WTC11 (cell line): Measurements from ENCODE around the gene SNRPF. TPM values are rescaled to one million over a fixed set of nuclear protein-coding genes. Genes with fewer than 3 reads are reported as not detected.
A peak's percentile ranks its signal among the peaks of the same experiment; 100 is the strongest.

Experiments used
- ATAC-seq: fragments of 200-7000 bp; cut with Tn5 transposase; 2 replicates; pipeline ENCODE4 v1.10.0; 2021; ENCODE audit warnings: mild to moderate bottlenecking, moderate library complexity
- CTCF ChIA-PET: fragments of 300-600 bp; sonication (Branson Sonifier 250); formaldehyde crosslinking; loops from one replicate; lab custom pipeline; 2021; ENCODE audit warnings: antibody characterized with exemption; lab: Charles Lee
- POLR2A ChIA-PET: fragments of 350-600 bp; sonication (Branson Sonifier 250); formaldehyde crosslinking; loops from one replicate; lab custom pipeline; 2021; ENCODE audit warnings: antibody characterized with exemption; lab: Charles Lee
- DNase-seq: peaks from one replicate; pipeline ENCODE4 v3.0.0; 2021; ENCODE audit warnings: low spot score
- H3K27ac Mint-ChIP-seq: 2 replicates; pipeline ENCODE4 v1.8.0; 2021; ENCODE audit warnings: mixed read lengths
- H3K27me3 Mint-ChIP-seq: 2 replicates; pipeline ENCODE4 v1.8.0; 2021; ENCODE audit warnings: low read depth, mild to moderate bottlenecking, moderate library complexity, mixed read lengths
- H3K36me3 Mint-ChIP-seq: 2 replicates; pipeline ENCODE4 v1.8.0; 2021; ENCODE audit warnings: mixed read lengths
- H3K4me1 Mint-ChIP-seq: 2 replicates; pipeline ENCODE4 v1.8.0; 2022; ENCODE audit warnings: mixed read lengths
- H3K4me3 Mint-ChIP-seq: 2 replicates; pipeline ENCODE4 v1.8.0; 2021; ENCODE audit warnings: mild to moderate bottlenecking, moderate library complexity, mixed read lengths
- H3K9me3 Mint-ChIP-seq: 2 replicates; pipeline ENCODE4 v1.8.0; 2021; ENCODE audit warnings: mixed read lengths
- CREM ChIP-seq: sonication (generic); formaldehyde crosslinking; IDR thresholded peaks from 2 replicates; pipeline ENCODE4 v1.8.1; 2022; ENCODE audit warnings: mild to moderate bottlenecking, missing genetic modification reagents, moderate library complexity
- ELF4 ChIP-seq: sonication (generic); formaldehyde crosslinking; IDR thresholded peaks from 2 replicates; pipeline ENCODE4 v1.8.1; 2022; ENCODE audit warnings: low read depth, mild to moderate bottlenecking, moderate library complexity, missing genetic modification reagents
- EMX1 ChIP-seq: fragments of 250-450 bp; sonication (Bioruptor Pico); IDR thresholded peaks from 2 replicates; pipeline ENCODE4 v1.8.0; 2021; ENCODE audit warnings: mild to moderate bottlenecking
- JAZF1 ChIP-seq: fragments of 250-450 bp; sonication (Bioruptor Pico); IDR thresholded peaks from 2 replicates; pipeline ENCODE4 v1.9.0; 2021; ENCODE audit warnings: moderate library complexity, mild to moderate bottlenecking, inconsistent platforms
- KAT7 ChIP-seq: sonication (generic); formaldehyde crosslinking; IDR thresholded peaks from 2 replicates; pipeline ENCODE4 v1.8.1; 2023; ENCODE audit warnings: missing genetic modification reagents, mild to moderate bottlenecking, borderline replicate concordance
- MXD4 ChIP-seq: fragments of 250-450 bp; sonication (Bioruptor Pico); IDR thresholded peaks from 2 replicates; pipeline ENCODE4 v1.8.0; 2021; ENCODE audit warnings: mild to moderate bottlenecking, moderate library complexity, borderline replicate concordance
- NFE2L1 ChIP-seq: sonication (generic); formaldehyde crosslinking; IDR thresholded peaks from 2 replicates; pipeline ENCODE4 v1.8.1; 2023; ENCODE audit warnings: missing genetic modification reagents
- NFYB ChIP-seq: sonication (generic); formaldehyde crosslinking; conservative IDR thresholded peaks from 2 replicates; pipeline ENCODE4 v1.8.0; 2022; ENCODE audit warnings: low read depth, missing genetic modification reagents
- TEAD1 ChIP-seq: sonication (generic); formaldehyde crosslinking; IDR thresholded peaks from 2 replicates; pipeline ENCODE4 v1.8.0; 2022; ENCODE audit warnings: mild to moderate bottlenecking, missing genetic modification reagents
- ZNF317 ChIP-seq: sonication (generic); formaldehyde crosslinking; IDR thresholded peaks from 2 replicates; pipeline ENCODE4 v1.8.1; 2023; ENCODE audit warnings: low read depth, mild to moderate bottlenecking, moderate library complexity, missing genetic modification reagents, borderline replicate concordance
- total RNA-seq: library from RNA; stranded (reverse); gene quantifications from 3 replicates; pipeline ENCODE4 v1.2.3, GENCODE V29; 2021
- TF ChIP-seq, protein P1 (sequence below): sonication (generic); formaldehyde crosslinking; IDR thresholded peaks from 2 replicates; pipeline ENCODE4 v1.8.1; 2023; ENCODE audit warnings: mild to moderate bottlenecking, missing genetic modification reagents, moderate library complexity
- TF ChIP-seq, protein P2 (sequence below): fragments of 250-450 bp; sonication (Bioruptor Pico); IDR thresholded peaks from 2 replicates; pipeline ENCODE4 v1.9.0; 2021; ENCODE audit warnings: mild to moderate bottlenecking, borderline replicate concordance
- TF ChIP-seq, protein P3 (sequence below): fragments of 250-450 bp; sonication (Bioruptor Pico); IDR thresholded peaks from 2 replicates; pipeline ENCODE4 v1.9.0; 2021; ENCODE audit warnings: mild to moderate bottlenecking
- TF ChIP-seq, protein P4 (sequence below): fragments of 250-450 bp; sonication (Bioruptor Pico); IDR thresholded peaks from 2 replicates; pipeline ENCODE4 v1.8.0; 2021; ENCODE audit warnings: mild to moderate bottlenecking
- TF ChIP-seq, protein P5 (sequence below): fragments of 200-600 bp; IDR thresholded peaks from 2 replicates; pipeline ENCODE4 v1.8.0; 2022; ENCODE audit warnings: antibody characterized with exemption
- TF ChIP-seq, protein P6 (sequence below): sonication (generic); formaldehyde crosslinking; IDR thresholded peaks from 2 replicates; pipeline ENCODE4 v1.8.0; 2022; ENCODE audit warnings: mild to moderate bottlenecking, missing genetic modification reagents
- TF ChIP-seq, protein P7 (sequence below): fragments of 250-450 bp; sonication (Bioruptor Pico); IDR thresholded peaks from 2 replicates; pipeline ENCODE4 v1.9.0; 2021; ENCODE audit warnings: moderate library complexity, mild to moderate bottlenecking, inconsistent platforms, borderline replicate concordance
- TF ChIP-seq, protein P8 (sequence below): sonication (generic); formaldehyde crosslinking; IDR thresholded peaks from 2 replicates; pipeline ENCODE4 v1.8.1; 2023; ENCODE audit warnings: mild to moderate bottlenecking, missing genetic modification reagents, borderline replicate concordance

SNRPF gene
- total RNA-seq, 1 experiment from 2014 or later = 75.8 TPM

DNA sequence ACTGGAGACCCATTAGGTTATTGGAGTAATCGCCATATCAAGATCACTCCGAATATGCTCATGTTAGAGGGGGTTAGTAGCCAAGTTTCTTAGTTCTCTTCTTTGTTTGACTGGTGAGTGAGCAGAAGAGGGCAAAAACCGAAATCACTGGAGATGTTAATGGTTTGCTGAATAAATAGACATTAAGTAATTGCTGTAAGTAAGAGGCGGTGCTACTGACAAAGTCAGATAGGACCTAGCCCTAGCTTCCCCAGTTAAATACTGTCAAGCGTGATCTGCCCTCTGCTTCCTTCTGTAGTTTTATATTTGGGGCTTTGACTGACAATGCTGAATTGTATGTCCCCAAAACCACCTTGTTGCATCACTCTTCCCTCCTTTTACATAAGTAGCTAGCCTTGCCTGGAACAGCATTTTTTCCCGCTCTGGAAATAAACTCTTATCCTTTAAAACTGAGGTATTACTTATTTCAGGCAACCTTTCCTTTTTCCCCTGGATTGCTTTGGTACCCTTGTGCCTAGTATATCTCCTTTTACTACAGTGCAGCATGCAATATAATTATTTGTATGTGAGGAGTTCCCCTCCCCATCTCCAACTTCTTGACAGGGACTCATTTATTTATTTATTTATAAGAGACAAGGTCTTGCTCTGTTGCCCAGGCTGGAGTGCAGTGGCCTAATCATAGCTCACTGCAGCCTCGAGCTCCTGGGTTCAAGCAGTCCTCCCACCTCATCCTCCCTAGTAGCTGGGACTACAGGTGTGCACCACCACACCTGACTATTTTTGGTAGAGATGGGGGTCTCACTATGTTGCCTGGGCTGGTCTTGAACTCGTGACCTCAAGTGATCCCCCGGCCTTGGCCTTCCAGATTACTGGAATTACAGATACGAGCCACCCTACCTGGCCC, 1.4 kb downstream of the SNRPF start:
- ATAC-seq = no peak
- ChIA-PET CTCF (interaction anchor here (1.2 kb wide), 1 partner anchor 138 kb away, joined by 6 read pairs; no protein-coding TSS in a partner anchor), POLR2A (no interaction called here)

More for the DNA sequence above, 1.4 kb downstream of the SNRPF start:
- peaks cover 12% of the 10 kb centered on the region for H3K4me1 Mint-ChIP-seq
- DNase-seq = no peak
- TF ChIP-seq, protein P1, sequence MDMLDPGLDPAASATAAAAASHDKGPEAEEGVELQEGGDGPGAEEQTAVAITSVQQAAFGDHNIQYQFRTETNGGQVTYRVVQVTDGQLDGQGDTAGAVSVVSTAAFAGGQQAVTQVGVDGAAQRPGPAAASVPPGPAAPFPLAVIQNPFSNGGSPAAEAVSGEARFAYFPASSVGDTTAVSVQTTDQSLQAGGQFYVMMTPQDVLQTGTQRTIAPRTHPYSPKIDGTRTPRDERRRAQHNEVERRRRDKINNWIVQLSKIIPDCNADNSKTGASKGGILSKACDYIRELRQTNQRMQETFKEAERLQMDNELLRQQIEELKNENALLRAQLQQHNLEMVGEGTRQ (CRISPR knock-in tag) = no peak
- TF ChIP-seq, protein P2, sequence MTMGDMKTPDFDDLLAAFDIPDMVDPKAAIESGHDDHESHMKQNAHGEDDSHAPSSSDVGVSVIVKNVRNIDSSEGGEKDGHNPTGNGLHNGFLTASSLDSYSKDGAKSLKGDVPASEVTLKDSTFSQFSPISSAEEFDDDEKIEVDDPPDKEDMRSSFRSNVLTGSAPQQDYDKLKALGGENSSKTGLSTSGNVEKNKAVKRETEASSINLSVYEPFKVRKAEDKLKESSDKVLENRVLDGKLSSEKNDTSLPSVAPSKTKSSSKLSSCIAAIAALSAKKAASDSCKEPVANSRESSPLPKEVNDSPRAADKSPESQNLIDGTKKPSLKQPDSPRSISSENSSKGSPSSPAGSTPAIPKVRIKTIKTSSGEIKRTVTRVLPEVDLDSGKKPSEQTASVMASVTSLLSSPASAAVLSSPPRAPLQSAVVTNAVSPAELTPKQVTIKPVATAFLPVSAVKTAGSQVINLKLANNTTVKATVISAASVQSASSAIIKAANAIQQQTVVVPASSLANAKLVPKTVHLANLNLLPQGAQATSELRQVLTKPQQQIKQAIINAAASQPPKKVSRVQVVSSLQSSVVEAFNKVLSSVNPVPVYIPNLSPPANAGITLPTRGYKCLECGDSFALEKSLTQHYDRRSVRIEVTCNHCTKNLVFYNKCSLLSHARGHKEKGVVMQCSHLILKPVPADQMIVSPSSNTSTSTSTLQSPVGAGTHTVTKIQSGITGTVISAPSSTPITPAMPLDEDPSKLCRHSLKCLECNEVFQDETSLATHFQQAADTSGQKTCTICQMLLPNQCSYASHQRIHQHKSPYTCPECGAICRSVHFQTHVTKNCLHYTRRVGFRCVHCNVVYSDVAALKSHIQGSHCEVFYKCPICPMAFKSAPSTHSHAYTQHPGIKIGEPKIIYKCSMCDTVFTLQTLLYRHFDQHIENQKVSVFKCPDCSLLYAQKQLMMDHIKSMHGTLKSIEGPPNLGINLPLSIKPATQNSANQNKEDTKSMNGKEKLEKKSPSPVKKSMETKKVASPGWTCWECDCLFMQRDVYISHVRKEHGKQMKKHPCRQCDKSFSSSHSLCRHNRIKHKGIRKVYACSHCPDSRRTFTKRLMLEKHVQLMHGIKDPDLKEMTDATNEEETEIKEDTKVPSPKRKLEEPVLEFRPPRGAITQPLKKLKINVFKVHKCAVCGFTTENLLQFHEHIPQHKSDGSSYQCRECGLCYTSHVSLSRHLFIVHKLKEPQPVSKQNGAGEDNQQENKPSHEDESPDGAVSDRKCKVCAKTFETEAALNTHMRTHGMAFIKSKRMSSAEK = no peak
- TF ChIP-seq, protein P3, sequence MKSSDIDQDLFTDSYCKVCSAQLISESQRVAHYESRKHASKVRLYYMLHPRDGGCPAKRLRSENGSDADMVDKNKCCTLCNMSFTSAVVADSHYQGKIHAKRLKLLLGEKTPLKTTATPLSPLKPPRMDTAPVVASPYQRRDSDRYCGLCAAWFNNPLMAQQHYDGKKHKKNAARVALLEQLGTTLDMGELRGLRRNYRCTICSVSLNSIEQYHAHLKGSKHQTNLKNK (CRISPR knock-in tag) = no peak
- TF ChIP-seq TEAD1 (no peak), JAZF1 (CRISPR knock-in tag) (no peak), ELF4 (CRISPR knock-in tag) (no peak), KAT7 (no peak), NFYB (CRISPR knock-in tag) (no peak), MXD4 (CRISPR knock-in tag) (no peak), ZNF317 (CRISPR knock-in tag) (no peak), EMX1 (CRISPR knock-in tag) (no peak), NFE2L1 (CRISPR knock-in tag) (no peak), CREM (CRISPR knock-in tag) (no peak)
- TF ChIP-seq, protein P4, sequence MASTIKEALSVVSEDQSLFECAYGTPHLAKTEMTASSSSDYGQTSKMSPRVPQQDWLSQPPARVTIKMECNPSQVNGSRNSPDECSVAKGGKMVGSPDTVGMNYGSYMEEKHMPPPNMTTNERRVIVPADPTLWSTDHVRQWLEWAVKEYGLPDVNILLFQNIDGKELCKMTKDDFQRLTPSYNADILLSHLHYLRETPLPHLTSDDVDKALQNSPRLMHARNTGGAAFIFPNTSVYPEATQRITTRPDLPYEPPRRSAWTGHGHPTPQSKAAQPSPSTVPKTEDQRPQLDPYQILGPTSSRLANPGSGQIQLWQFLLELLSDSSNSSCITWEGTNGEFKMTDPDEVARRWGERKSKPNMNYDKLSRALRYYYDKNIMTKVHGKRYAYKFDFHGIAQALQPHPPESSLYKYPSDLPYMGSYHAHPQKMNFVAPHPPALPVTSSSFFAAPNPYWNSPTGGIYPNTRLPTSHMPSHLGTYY (CRISPR knock-in tag) = no peak
- TF ChIP-seq, protein P5, sequence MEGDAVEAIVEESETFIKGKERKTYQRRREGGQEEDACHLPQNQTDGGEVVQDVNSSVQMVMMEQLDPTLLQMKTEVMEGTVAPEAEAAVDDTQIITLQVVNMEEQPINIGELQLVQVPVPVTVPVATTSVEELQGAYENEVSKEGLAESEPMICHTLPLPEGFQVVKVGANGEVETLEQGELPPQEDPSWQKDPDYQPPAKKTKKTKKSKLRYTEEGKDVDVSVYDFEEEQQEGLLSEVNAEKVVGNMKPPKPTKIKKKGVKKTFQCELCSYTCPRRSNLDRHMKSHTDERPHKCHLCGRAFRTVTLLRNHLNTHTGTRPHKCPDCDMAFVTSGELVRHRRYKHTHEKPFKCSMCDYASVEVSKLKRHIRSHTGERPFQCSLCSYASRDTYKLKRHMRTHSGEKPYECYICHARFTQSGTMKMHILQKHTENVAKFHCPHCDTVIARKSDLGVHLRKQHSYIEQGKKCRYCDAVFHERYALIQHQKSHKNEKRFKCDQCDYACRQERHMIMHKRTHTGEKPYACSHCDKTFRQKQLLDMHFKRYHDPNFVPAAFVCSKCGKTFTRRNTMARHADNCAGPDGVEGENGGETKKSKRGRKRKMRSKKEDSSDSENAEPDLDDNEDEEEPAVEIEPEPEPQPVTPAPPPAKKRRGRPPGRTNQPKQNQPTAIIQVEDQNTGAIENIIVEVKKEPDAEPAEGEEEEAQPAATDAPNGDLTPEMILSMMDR = no peak
- TF ChIP-seq, protein P6, sequence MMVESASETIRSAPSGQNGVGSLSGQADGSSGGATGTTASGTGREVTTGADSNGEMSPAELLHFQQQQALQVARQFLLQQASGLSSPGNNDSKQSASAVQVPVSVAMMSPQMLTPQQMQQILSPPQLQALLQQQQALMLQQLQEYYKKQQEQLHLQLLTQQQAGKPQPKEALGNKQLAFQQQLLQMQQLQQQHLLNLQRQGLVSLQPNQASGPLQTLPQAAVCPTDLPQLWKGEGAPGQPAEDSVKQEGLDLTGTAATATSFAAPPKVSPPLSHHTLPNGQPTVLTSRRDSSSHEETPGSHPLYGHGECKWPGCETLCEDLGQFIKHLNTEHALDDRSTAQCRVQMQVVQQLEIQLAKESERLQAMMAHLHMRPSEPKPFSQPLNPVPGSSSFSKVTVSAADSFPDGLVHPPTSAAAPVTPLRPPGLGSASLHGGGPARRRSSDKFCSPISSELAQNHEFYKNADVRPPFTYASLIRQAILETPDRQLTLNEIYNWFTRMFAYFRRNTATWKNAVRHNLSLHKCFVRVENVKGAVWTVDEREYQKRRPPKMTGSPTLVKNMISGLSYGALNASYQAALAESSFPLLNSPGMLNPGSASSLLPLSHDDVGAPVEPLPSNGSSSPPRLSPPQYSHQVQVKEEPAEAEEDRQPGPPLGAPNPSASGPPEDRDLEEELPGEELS (CRISPR knock-in tag) = no peak
- TF ChIP-seq, protein P7, sequence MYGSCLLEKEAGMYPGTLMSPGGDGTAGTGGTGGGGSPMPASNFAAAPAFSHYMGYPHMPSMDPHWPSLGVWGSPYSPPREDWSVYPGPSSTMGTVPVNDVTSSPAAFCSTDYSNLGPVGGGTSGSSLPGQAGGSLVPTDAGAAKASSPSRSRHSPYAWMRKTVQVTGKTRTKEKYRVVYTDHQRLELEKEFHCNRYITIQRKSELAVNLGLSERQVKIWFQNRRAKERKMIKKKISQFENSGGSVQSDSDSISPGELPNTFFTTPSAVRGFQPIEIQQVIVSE (CRISPR knock-in tag) = no peak
- TF ChIP-seq, protein P8, sequence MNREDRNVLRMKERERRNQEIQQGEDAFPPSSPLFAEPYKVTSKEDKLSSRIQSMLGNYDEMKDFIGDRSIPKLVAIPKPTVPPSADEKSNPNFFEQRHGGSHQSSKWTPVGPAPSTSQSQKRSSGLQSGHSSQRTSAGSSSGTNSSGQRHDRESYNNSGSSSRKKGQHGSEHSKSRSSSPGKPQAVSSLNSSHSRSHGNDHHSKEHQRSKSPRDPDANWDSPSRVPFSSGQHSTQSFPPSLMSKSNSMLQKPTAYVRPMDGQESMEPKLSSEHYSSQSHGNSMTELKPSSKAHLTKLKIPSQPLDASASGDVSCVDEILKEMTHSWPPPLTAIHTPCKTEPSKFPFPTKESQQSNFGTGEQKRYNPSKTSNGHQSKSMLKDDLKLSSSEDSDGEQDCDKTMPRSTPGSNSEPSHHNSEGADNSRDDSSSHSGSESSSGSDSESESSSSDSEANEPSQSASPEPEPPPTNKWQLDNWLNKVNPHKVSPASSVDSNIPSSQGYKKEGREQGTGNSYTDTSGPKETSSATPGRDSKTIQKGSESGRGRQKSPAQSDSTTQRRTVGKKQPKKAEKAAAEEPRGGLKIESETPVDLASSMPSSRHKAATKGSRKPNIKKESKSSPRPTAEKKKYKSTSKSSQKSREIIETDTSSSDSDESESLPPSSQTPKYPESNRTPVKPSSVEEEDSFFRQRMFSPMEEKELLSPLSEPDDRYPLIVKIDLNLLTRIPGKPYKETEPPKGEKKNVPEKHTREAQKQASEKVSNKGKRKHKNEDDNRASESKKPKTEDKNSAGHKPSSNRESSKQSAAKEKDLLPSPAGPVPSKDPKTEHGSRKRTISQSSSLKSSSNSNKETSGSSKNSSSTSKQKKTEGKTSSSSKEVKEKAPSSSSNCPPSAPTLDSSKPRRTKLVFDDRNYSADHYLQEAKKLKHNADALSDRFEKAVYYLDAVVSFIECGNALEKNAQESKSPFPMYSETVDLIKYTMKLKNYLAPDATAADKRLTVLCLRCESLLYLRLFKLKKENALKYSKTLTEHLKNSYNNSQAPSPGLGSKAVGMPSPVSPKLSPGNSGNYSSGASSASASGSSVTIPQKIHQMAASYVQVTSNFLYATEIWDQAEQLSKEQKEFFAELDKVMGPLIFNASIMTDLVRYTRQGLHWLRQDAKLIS (CRISPR knock-in tag) = no peak
- peaks cover 14% of the 10 kb centered on the region for H3K9me3 Mint-ChIP-seq
- 0 out of 2 replicates have a peak overlapping the region, but pooled peaks have one; percentile 44 for H3K27ac Mint-ChIP-seq
- H3K4me3 Mint-ChIP-seq = no peak overlapping the region; the same call in 1 of the 2 replicates
- peaks cover 45% of the 10 kb centered on the region for H3K36me3 Mint-ChIP-seq
- H3K27me3 Mint-ChIP-seq = no peaks in the 10 kb centered on the region
